ENCODE data around the gene GIPC1.
A peak's percentile ranks its signal among the peaks of the same experiment; 100 is the strongest.
"Not testable (repeated sequence)": the region's sequence is repeated elsewhere in the genome, so short reads cannot be mapped to it uniquely, and the experiment has no call there.

The GIPC1 gene, protein sequence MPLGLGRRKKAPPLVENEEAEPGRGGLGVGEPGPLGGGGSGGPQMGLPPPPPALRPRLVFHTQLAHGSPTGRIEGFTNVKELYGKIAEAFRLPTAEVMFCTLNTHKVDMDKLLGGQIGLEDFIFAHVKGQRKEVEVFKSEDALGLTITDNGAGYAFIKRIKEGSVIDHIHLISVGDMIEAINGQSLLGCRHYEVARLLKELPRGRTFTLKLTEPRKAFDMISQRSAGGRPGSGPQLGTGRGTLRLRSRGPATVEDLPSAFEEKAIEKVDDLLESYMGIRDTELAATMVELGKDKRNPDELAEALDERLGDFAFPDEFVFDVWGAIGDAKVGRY

DNA sequence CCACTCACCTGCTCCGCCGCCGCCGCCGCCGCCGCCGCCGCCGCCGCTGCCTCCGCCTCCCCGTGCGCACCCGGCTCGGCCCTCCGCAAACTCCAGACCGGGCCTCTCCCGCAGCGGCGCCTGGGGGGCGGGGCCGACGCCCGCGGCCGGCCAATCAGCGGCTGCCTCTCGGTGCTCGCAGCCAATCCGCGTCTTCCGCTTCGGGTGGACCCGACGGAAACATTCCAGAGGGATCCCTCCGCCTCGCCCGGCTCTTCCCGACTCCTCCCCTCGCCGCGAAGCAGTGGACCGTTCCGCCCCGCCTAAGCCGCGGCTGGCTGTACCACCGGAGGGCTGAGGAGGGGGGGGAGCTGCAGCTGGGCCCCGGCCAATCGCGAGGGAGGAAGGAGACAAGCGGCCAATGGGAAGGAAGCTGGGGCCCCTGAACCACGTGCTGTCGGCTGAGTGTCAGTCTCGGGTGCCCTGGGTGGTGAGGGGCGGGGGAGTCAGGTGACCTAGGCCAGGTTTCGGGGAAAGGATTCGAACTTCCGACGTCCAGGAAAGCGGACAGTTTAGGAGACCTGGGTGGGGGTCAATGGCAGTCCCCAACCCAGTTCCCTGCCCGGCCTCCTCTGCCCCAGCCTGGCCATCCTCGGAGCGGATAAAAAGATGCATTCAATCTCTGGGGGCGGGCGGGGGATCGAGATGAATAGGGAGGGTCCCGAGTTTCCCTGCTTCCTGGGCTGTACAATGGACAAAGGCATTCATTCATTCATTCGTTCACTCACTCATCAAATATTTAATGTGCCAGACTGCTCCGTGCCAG, at the start of gene GIPC1:
Gene GIPC1 (minus strand): TSS at position 99 of the 805 bp plus-strand sequence. CDS start 13,151 bp downstream, outside the sequence.
- peak; percentile 100 for DNase-seq (ENCODE audit: low read depth, low spot score)

DNA sequence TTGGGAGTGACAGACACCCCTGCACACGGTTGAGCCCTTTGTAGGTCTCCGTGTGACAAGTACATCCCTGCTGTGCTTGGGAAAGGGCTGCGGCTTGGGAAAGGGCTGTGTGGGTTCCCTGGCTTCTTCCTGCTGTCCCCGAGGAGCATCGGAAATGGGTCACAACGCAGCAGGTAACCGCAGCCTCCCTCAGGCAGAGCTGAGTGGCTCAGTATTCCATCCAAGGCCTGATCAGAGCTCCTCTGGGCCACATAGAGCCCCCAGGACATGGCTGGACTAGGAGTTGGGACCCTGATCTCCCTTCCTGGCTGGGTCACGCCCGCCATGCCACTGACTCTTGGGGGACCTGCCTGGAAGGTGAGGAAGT, 49.8 kb upstream of the GIPC1 start:
- DNase-seq (ENCODE audit: low read depth, low spot score): no peak

DNA sequence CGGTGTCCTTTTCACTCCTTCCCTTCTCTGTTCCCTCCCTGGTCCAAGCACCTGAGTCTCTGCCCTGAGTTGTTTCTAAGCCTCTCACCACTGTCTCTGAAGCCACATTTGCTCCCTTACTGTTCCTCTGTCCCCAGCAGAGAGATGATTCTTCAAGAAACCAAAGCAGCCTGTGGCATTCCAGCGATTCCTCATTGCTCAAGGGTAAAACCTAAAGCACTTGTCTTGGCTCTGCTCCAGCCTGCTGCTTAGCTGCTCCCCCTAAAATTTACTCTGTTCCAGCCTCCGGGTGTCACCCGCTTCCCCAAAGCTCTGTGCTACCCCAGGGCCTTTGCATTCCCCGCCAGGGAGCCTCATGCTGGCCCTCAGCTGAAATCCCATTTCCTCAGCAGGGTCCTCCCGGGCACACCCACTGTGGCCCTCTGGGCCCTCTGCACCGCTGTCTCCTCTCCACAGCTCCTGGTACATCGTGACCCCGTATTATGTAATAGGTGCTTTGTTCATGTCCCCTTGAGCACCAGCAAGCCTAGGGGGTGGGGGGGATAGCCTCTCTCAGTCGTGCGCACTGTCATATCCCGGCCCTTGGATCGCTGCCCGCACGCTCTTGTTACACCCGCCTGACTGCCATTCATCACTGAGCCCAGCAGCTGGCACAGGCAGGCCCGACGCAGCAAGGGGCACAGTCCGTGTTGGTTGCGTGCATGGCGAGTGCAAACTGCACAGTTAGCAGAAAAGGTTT, 49.2 kb upstream of the GIPC1 start:
- DNase-seq (ENCODE audit: low read depth, low spot score): peak; percentile 78

DNA sequence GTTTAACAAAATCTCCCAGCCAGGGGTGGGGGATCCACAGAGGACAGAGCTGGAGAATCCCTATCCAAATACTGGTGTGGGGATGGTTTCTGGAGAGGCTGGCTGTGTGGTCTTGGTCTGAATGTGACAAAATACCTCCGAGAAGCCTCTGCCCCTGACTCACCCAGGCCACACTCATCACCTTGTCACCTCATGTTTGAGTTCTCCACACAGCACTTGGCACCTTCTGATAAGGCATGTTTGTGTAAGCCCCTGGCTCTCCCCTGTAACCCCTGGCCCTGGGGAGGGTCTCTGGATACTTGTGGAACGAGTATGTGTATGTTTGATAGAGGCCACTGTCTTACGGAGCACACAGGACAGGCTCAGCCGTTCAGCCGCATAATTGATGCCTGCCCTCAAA, 48.1 kb upstream of the GIPC1 start:
- no peak for DNase-seq (ENCODE audit: low read depth, low spot score)

DNA sequence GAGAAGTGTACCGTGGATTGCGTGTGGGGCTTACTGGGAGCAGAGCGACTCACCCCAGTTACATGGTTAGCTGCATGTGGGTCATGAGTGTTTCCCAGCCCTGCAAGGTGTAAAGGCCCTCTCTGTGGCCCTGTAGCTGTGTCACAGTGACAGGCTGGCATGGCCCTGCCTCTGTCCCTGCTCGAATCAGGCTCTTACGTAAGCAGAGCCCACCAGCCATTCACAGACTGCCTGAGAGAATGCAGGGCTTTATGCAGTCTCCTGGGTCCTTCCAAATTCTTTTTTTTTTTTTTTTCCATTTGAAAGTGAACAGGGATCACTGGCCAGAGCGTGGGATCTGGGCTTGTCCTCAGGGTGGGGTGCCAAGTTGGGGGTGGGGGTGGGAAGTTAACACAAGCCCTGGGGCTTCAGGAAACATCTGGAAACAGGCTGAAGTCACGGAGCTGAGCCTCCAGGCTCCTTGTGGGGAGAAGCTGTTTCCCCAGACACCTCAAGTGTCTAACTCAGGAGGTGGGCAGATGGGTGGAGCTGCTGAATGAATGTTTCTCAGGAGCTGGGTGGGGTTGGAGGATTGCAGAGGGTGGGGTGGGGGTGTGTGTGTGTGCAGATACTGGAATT, 46.9 kb upstream of the GIPC1 start:
- DNase-seq (ENCODE audit: low read depth, low spot score): no peak

DNA sequence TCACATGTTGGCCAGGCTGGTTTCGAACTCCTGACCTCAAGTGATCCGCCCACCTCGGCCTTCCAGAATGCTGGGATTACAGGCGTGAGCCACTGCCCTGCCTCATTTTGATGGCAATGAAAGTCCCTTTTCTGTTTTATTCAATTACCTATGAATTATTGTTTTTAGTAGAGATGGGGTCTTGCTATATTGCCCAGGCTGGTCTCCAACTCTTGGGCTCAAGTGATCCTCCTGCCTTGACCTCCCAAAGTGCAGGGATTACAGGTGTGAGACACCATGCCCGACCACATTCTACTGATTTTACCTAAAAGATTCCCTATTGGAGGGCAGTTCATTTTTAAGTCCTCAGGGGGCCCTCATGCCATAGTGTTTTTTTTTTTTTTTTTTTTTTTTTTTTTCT, 46.1 kb upstream of the GIPC1 start:
- not testable (repeated sequence) for DNase-seq (ENCODE audit: low read depth, low spot score)

DNA sequence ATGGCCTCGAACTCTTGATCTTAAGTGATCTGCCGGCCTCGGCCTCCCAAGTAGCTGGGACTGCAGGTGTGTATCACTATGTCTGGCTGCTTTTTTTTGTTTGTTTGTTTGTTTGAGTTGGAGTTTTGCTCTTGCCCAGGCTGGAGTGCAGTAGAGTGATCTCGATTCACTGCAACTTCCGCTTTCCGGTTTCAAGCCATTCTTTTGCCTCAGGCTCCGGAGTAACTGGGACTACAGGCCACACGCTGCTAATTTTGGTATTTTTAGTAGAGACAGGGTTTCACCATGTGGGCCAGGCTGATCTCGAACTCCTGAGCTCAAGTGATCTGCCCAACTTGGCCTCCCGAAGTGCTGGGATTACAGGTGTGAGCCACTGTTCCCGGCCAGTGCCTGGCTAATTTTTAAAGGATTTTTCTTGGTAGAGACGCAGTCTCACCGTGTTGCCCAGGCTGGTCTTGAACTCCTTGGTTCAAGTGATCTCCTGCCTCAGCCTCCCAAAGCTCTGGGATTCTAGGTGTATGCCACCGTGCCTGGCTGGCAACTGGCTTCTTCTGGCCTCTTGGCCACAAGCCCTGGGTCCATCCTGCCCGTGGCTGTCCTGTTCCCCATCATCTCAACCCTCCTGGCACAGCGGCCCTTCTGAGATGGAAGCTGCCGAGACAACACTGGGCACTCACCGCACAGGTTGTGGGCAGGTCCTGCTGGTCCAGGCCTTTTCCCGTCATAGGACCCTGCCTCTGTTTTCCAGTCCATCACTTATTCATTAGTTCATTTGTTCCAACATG, 45.0 kb upstream of the GIPC1 start:
- no peak for DNase-seq (ENCODE audit: low read depth, low spot score)

DNA sequence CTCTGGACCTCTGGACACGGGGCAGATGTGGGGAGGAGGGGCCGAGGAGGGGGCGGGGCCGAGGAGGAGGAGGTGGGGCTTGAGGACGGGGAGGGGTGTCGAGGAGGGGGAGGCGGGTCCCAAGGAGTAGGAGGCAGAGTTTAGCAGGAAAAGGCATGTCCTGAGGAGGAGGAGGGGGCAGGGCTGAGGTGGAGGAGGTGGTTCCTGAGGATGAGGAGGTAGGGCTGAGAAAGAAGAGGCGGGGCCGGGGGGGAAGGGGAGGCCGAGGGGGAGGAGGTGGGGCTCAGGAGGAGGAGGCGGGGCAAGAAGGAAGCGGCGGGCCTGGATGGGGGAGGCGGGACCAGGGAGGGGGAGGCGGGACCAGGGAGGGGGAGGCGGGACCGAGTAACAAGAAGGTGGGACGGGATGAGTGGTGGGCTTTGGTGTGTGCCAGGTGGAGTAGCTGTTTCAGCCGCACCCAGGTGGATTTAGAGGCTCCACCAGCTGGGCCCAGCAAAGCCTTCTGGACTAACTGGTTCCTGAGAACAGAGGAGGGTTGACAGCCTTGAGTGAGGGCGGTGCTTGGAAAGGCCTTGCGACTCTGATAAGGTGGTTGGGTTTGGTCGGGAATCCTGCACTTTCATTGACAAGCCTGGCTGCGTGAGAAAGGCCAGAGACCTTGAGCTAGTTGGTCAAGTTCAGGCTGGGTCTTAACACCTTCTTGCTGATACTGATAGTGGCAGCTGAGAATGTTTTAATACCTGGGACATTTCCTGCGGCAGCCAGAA, 41.2 kb upstream of the GIPC1 start:
- peak; percentile 38 for DNase-seq (ENCODE audit: low read depth, low spot score)

DNA sequence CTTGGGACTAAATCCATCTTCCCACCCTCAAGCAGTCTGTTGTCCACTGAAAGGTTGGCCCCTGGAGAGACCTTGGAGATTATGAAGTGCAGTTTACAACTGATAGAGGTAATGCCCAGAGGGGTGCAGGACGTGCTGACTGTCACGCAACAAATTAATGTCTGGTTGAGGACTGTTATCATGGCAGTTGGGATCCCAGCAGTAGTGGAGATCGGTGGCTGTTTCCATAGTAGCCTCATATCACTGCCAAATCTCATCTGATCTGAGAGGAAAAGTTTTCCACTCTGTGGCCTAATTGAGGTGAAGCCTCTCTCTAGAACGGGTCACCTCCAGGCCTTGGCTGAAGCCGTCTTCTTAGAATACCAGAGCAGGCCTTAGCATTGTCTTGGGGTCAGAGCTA, 37.5 kb upstream of the GIPC1 start:
- DNase-seq (ENCODE audit: low read depth, low spot score): no peak

DNA sequence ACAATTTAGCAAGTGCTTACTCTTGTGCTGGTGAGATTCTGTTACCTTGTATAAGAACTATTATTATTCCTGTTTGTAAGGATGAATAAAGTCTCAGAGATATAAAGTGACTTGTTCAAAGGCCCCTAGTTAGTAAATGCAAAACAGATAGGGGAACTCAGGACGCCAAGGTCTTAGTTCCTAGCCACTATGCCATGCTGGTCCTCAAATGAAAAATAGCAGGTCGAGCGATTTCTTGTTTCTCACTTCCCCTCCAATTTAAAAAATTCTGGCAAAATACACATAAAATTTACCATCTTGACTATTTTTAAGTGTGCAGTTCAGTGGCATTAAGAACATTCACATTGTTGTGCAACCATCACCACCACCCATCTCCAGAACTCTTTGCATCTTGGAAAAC, 34.6 kb upstream of the GIPC1 start:
- no peak for DNase-seq (ENCODE audit: low read depth, low spot score)

DNA sequence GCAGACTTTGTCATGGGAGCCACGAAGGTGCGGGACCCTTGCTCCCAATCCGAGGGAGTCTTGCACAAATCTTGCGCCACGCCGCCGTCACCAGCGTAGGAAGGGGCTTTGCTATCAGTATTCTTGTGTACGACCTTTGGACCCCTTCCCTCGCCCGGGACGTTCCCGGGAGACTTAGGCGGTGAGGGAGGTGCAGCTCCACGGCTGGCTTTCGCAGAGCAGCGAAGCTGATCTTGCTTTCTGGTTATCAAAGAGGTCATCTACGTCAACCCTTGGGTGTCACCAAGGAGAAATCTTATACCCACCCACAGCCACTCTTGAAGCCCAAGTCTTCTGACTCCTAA, 34.0 kb upstream of the GIPC1 start:
- DNase-seq (ENCODE audit: low read depth, low spot score): no peak

DNA sequence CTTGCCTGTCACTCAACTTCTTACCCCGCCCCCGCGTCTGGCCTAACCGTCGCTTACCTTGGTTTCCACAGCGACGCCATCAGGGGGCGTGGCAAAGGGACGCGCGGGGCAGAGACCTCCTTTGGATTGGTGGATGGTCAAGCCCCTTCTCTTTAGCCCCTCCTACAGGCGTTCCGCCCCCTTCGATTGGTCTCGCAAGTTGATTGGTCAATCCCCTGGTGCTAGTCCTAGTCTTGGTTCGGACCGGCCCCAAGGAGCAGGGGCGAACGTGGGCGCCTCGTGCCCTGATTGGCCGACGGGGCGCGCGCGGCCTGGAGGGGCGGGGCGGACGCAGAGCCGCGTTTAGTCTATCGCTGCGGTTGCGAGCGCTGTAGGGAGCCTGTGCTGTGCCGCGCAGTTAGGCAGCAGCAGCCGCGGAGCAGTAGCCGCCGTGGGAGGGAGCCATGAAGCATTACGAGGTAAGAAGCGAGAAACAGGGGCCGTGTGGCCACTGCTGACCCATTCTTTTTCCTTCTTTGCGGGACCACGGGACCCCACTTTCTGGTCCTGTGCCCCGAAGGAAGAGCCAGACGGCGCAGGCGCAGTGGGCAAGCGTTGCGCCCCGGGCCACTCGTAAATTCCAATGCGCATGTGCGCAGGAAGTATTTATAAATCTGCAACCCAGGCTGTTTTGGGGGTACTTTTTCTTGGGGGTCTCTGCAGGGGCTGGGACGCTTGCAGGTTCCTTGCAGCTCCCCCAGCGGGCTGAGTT, 33.5 kb upstream of the GIPC1 start, which contains the start of gene TECR:
Gene TECR (plus strand): TSS at position 341 of the 751 bp plus-strand sequence. CDS start 103 bp downstream, at position 444.
- peak; percentile 100 for DNase-seq (ENCODE audit: low read depth, low spot score)

DNA sequence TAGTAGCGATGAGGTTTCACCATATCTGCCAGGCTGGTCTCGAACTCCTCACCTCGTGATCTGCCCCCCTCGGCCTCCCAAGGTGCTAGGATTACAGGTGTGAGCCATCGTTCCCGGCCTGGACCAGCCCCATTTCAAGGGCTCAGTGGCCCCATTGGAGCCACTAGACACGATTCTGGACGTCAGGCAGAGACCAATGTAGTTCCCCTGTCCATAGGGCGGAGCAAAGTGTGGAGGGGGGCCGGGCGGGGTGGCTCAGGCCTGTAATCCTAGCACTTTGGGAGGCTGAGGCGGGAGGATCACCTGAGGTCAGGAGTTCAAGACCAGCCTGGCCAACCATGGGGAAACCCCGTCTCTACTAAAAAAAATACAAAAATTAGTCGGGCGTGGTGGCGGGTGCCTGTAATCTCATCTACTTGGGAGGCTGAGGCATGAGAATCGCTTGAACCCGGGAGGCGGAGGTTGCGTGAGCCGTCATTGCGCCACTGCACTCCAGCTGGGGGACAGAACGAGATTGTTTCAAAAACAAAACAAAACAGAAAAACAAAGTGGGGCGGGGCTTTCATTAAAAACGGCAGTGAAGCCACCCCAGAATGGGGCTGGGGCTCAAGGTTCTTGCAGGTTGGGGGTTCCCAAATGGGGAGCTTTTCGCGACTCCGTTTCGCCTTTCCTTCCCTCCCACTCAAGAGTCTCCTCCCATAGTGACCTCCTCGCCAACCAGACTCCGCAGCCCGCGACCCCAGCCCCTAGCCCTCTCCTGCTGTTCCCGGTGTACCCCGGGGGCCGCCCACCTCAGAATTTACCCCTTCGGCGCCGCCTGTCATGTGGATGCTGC, 32.7 kb upstream of the GIPC1 start:
- no peak for DNase-seq (ENCODE audit: low read depth, low spot score)

DNA sequence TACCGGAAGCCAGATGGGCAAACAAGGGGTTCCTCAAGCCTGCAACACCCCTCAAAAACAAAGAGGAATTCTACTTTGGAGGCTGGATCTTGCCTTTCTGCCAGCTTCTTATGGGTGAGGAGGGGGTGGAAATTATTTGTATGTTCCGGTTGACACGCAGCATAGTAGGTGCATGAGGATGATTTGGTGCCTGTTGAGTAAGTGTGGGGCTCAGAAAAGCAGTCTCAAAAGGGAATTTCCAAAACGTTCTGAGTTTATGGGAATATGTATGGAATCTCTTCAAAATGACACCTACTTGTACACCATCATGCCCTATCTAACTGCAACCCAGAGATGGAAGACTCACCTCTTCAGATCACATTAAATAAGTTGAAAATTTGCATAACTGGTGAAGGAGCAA, 30.5 kb upstream of the GIPC1 start:
- no peak for DNase-seq (ENCODE audit: low read depth, low spot score)

DNA sequence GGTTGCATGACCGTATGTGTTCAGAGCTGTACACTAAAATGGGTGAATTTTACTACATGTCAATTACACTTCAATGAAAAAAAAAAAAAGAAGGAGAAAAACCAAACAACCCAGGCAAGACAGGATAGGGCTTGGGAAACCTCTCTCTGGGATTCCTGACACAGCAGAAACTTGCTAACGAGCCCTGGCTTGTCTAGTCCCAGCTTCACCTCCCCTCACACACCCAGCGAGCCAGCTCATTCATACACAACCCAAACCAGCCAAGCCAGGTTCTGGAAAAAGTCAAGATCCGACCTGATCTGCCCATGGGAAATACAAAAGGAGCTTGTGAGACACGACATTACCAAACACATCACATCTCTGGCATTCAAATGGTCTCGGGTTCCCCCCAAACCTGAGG, 29.8 kb upstream of the GIPC1 start:
- no peak for DNase-seq (ENCODE audit: low read depth, low spot score)

DNA sequence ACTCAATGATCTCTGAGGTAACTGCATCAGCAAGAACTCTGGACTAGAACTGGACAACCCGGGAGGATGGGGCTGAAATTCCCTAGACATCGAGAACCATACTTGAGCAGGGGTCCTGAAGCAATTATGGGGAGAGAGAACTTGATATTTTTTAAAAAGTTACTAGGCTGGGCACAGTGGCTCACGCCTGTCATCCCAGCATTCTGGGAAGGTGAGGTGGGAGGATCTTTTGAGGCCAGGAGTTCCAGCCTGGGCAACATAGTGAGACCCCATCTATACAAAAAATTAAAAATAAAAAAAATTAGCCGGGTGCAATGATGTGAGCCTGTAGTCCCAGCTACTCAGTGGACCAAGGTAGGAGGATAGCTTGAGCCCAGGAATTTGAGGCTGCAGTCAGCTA, 24.6 kb upstream of the GIPC1 start:
- DNase-seq (ENCODE audit: low read depth, low spot score): no peak

DNA sequence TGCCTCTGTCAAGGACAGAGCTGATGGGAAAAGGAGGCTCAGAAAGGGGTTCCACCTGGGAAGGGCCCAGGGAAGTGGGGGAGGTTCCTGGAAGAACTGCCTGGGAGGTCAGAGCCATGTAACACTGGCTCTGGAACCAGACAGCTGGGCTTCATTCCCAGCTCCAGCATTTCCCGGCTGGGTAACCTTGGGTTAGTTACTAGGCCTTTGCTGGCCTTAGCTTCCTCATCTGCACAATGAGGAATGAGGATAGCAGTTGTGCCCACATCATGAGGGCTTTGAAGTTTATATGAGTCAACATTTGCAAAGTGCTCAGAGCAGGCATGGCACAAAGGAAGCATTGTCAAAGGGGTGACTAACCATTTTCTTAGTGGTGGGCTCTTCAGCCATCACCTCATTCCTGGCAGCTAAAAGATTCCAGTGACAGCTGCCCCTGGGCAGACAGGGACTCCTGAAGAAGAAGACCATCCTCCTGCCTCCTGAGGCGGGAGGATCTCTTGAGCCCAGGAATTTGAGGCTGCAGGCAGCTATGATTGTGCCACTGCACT, 24.0 kb upstream of the GIPC1 start:
- DNase-seq (ENCODE audit: low read depth, low spot score): peak; percentile 90

DNA sequence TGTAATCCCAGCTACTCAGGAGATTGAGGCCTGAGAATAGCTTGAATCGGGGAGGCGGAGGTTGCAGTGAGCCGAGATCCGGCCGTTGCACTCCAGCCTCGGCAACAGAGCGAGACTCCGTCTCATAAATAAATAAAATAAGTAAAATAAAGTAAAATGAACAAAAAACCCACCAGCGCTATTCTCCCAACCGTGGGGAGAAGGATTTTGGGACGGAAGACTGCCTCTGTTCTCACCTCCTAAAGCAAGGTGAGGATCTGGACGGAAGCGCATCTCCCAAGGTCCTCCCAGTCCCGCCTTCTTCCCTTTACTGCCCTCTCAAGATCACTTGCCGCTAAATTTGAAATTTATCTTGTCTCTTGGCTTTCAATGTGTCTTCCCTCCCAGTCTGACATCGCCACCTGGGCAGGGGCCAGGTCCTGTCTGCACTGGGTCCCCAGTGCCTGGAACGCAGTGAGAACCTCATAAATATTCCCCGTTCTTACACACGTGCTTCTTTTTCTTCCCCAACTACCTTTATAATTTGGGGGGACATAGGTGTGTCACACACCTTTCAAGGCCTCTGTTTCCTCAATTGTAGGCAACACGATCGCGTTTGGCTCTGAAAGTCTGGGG, 23.4 kb upstream of the GIPC1 start:
- no peak for DNase-seq (ENCODE audit: low read depth, low spot score)
